ENCODE measurements around the gene HPSE2. TPM values are rescaled to one million over a fixed set of nuclear protein-coding genes. Genes with fewer than 3 reads are reported as not detected.
A peak's percentile ranks its signal among the peaks of the same experiment; 100 is the strongest.

The HPSE2 gene
- total and polyA plus RNA-seq, 2 of the 13 experiments (the other 11 are each of a cell fraction or from before 2014, with no cell fraction given) = 0.01 TPM; not detected in 1

GRCh38 chr10:98467506-98468318, 767.9 kb downstream of the HPSE2 start (continued):
- TF ChIP-seq TIGD3 (CRISPR knock-in tag; IDR thresholded peaks at IDR 0.05; ENCODE audit: borderline replicate concordance) (no peak), MAX (IDR thresholded peaks at IDR 0.05) (peak; percentile 59; the same call in 1 of the 2 replicates), KAT8 (CRISPR knock-in tag; IDR thresholded peaks at IDR 0.05) (0 out of 2 replicates have a peak, but pooled peaks have one; percentile 27), ZNF564 (CRISPR knock-in tag; IDR thresholded peaks at IDR 0.05) (no peak), KLF16 (CRISPR knock-in tag; IDR thresholded peaks at IDR 0.05) (0 out of 4 replicates have a peak, but pooled peaks of 1 of the 2 experiments have one; percentile 23), KLF12 (CRISPR knock-in tag; IDR thresholded peaks at IDR 0.05; ENCODE audit: borderline replicate concordance) (no peak), ZNF354B (CRISPR knock-in tag; IDR thresholded peaks at IDR 0.05) (no peak), SETDB1 (CRISPR knock-in tag; IDR thresholded peaks at IDR 0.05; ENCODE audit: borderline replicate concordance) (no peak), ZBTB37 (CRISPR knock-in tag; IDR thresholded peaks at IDR 0.05) (no peak), TERF1 (CRISPR knock-in tag; IDR thresholded peaks at IDR 0.05) (no peak), CTCF (CRISPR knock-in tag; IDR thresholded peaks at IDR 0.05) (peak; percentile 97), PCBP1 (IDR thresholded peaks at IDR 0.05; ENCODE audit: borderline replicate concordance, low read depth, low read length) (no peak), ZNF142 (CRISPR knock-in tag; IDR thresholded peaks at IDR 0.05) (no peak), ZNF317 (CRISPR knock-in tag; IDR thresholded peaks at IDR 0.05) (no peak)
